Osteocyte (in vitro differentiated cells): ENCODE data around the gene RCBTB1. TPM values are rescaled to one million over a fixed set of nuclear protein-coding genes. Genes with fewer than 3 reads are reported as not detected.

Experiments
- DNase-seq: peaks from one replicate; pipeline ENCODE4 v3.0.0; 2021; ENCODE audit warnings: mixed read lengths; ENCODE audit not compliant: unreplicated experiment; ENCODE audit errors: extremely low spot score
- H3K27ac Mint-ChIP-seq: one replicate; pipeline ENCODE4 v1.8.0; 2021; ENCODE audit warnings: mild to moderate bottlenecking, mixed read lengths; ENCODE audit not compliant: unreplicated experiment
- H3K27me3 Mint-ChIP-seq: one replicate; pipeline ENCODE4 v1.8.0; 2021; ENCODE audit warnings: mixed read lengths; ENCODE audit not compliant: unreplicated experiment
- H3K36me3 Mint-ChIP-seq: one replicate; pipeline ENCODE4 v1.8.0; 2021; ENCODE audit warnings: mixed read lengths; ENCODE audit not compliant: unreplicated experiment
- H3K4me1 Mint-ChIP-seq: one replicate; pipeline ENCODE4 v1.8.0; 2021; ENCODE audit warnings: mixed read lengths; ENCODE audit not compliant: unreplicated experiment
- H3K4me3 Mint-ChIP-seq: one replicate; pipeline ENCODE4 v1.8.0; 2021; ENCODE audit warnings: mild to moderate bottlenecking, moderate library complexity, mixed read lengths; ENCODE audit not compliant: unreplicated experiment
- H3K9me3 Mint-ChIP-seq: one replicate; pipeline ENCODE4 v1.8.0; 2021; ENCODE audit warnings: mixed read lengths; ENCODE audit not compliant: unreplicated experiment
- total RNA-seq: library from RNA; stranded (reverse); gene quantifications from 2 replicates; pipeline ENCODE4 v1.2.1, GENCODE V29; 2021
- TF ChIP-seq, protein P1 (sequence below): fragments of 200-600 bp; sonication (generic); IDR thresholded peaks from 2 replicates; pipeline ENCODE4 v1.5.0; 2021; ENCODE audit warnings: antibody characterized with exemption, mild to moderate bottlenecking, moderate library complexity

RCBTB1 gene
- total RNA-seq, 1 donor from 2014 or later, result 26.2 TPM

DNA sequence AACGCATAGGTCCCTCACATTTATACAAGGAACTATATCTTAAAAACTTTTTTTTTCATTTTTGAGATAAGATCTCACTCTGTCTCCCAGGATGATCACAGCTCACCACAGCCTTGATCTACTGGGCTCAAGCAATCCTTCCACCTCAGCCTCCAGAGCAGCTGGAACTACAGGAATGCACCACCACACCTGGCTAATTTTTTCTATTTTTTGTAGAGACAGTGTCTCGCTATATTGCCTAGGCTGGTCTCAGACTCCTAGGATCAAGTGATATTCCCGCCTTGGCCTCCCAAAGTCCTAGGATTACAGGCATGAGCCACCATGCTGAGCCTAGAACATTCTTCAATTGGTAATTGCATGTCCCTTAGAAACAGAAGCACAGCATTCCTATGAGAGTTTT lies 41.7 kb downstream of the RCBTB1 start:
- no peaks in the 10 kb centered on the region for H3K4me1 Mint-ChIP-seq
- H3K9me3 Mint-ChIP-seq, result no peaks in the 10 kb centered on the region
- DNase-seq, result no peak
- H3K36me3 Mint-ChIP-seq, result peaks cover 55% of the 10 kb centered on the region
- no peak overlapping the region for H3K4me3 Mint-ChIP-seq
- TF ChIP-seq, protein P1, sequence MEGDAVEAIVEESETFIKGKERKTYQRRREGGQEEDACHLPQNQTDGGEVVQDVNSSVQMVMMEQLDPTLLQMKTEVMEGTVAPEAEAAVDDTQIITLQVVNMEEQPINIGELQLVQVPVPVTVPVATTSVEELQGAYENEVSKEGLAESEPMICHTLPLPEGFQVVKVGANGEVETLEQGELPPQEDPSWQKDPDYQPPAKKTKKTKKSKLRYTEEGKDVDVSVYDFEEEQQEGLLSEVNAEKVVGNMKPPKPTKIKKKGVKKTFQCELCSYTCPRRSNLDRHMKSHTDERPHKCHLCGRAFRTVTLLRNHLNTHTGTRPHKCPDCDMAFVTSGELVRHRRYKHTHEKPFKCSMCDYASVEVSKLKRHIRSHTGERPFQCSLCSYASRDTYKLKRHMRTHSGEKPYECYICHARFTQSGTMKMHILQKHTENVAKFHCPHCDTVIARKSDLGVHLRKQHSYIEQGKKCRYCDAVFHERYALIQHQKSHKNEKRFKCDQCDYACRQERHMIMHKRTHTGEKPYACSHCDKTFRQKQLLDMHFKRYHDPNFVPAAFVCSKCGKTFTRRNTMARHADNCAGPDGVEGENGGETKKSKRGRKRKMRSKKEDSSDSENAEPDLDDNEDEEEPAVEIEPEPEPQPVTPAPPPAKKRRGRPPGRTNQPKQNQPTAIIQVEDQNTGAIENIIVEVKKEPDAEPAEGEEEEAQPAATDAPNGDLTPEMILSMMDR, result no peak
- H3K27ac Mint-ChIP-seq, result no peak overlapping the region
- no peaks in the 10 kb centered on the region for H3K27me3 Mint-ChIP-seq

DNA sequence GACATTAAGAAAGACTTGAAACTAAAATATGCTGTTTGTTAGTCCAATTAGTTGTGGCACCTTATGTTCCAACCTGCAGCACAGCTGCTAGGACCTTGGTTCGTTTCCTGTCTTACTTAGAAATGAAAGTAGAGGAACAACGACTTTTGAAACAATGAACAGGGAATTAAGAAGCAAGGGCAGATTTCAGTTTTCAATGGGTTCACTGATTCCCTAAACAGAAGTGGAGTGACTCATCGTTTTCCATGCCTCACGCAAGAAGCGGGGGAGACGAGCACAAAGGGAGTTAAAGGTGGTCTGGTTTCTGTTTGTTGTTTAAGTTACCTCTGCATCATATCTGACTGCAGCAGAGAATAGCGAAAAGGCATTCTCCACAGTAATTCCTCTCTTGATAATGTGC lies 44.8 kb downstream of the RCBTB1 start:
- Mint-ChIP-seq H3K27me3 (no peaks in the 10 kb centered on the region), H3K4me3 (no peak overlapping the region), H3K9me3 (no peaks in the 10 kb centered on the region), H3K27ac (no peak overlapping the region), H3K36me3 (peaks cover 55% of the 10 kb centered on the region), H3K4me1 (no peaks in the 10 kb centered on the region)
- TF ChIP-seq, protein P1, result no peak
- DNase-seq, result no peak

DNA sequence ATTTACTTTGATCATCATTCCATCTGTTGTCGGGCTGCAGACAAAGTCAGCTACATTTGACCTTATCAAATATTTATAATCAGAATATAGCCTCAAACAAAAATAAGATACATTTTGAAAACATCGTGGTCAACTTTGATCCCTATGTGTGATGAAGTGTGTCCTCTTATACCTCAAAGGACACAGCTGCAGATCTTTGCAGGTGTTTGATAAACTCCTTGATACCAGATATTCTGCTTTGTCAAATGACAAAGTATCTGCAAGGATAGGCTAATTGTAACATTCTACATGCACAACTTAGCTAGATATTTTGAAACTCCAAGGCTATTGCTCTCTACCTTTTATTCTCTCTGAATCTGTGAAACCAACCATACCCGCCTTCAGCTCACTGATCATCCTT lies 45.6 kb downstream of the RCBTB1 start:
- Mint-ChIP-seq H3K27ac (no peak overlapping the region), H3K4me3 (no peak overlapping the region), H3K36me3 (peaks cover 51% of the 10 kb centered on the region), H3K27me3 (no peaks in the 10 kb centered on the region), H3K4me1 (no peaks in the 10 kb centered on the region), H3K9me3 (no peaks in the 10 kb centered on the region)
- TF ChIP-seq, protein P1, result no peak
- no peak for DNase-seq

DNA sequence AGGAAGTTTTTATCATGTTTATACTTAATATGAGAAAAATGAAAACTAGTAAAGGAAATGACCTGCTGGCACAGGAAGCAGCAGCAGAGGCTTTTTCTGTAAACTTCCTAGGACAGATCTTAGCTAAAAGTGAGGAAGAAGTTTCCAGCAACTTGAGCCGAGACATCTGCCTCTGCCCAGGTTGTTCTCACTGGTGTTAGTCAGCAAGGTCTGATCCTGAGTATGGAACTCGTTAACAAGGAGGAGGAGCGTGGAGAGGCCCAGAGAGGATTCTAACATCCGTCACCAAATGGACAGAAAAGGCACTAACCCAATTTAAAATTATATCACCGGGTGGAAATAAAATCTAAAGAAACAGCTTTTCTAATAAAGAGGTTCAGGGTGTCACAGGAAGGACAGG lies 46.0 kb downstream of the RCBTB1 start:
- Mint-ChIP-seq H3K4me3 (no peak overlapping the region), H3K4me1 (no peaks in the 10 kb centered on the region), H3K27me3 (no peaks in the 10 kb centered on the region), H3K36me3 (peaks cover 49% of the 10 kb centered on the region), H3K9me3 (no peaks in the 10 kb centered on the region), H3K27ac (no peak overlapping the region)
- no peak for DNase-seq
- TF ChIP-seq, protein P1, result no peak

DNA sequence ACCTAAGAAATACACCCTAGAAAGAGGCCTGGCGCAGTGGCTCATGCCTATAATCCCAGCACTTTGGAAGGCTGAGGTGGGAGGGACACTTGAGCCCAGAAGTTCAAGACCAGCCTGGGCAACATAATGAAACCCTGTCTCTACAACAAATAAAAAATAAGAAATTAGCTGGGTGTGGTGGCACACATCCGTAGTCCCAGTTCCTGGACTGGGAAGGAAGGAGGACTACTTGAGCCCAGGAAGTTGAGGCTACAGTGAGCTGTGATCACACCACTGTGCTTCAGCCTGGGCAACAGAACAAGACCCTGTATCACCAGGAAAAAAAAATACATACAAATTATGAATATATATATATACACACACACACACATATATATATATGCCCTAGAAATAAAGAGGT lies 47.0 kb downstream of the RCBTB1 start:
- TF ChIP-seq, protein P1, result no peak
- peaks cover 56% of the 10 kb centered on the region for H3K36me3 Mint-ChIP-seq
- H3K4me1 Mint-ChIP-seq, result no peaks in the 10 kb centered on the region
- no peaks in the 10 kb centered on the region for H3K27me3 Mint-ChIP-seq
- no peak overlapping the region for H3K27ac Mint-ChIP-seq
- no peak overlapping the region for H3K4me3 Mint-ChIP-seq
- no peaks in the 10 kb centered on the region for H3K9me3 Mint-ChIP-seq
- DNase-seq, result no peak
